ENCODE data around the gene TMEM273.

The TMEM273 gene

GRCh38 chr10:49164559-49165188 lies 23.5 kb downstream of the TMEM273 start:
- no peak for DNase-seq (ENCODE audit: low read depth in 2 of 2)

- DNase-seq (ENCODE audit: low read depth in 2 of 2), result no peak
Measured at GRCh38 chr10:49163741-49164140, 24.4 kb downstream of the TMEM273 start.

GRCh38 chr10:49162761-49163310 lies 25.4 kb downstream of the TMEM273 start:
- DNase-seq (ENCODE audit: low read depth in 2 of 2), result no peak

- DNase-seq (ENCODE audit: low read depth in 2 of 2), result no peak
Measured at GRCh38 chr10:49162063-49162462, 26.1 kb downstream of the TMEM273 start.

GRCh38 chr10:49161411-49161997 lies 26.7 kb downstream of the TMEM273 start:
- no peak for DNase-seq (ENCODE audit: low read depth in 2 of 2)

- no peak for DNase-seq (ENCODE audit: low read depth in 2 of 2)
Measured at GRCh38 chr10:49160814-49161213, 27.4 kb downstream of the TMEM273 start.

GRCh38 chr10:49160110-49160509 lies 28.1 kb downstream of the TMEM273 start:
- DNase-seq (ENCODE audit: low read depth in 2 of 2), result no peak

GRCh38 chr10:49158915-49159314 lies 29.3 kb downstream of the TMEM273 start:
- no peak for DNase-seq (ENCODE audit: low read depth in 2 of 2)

- DNase-seq (ENCODE audit: low read depth in 2 of 2), result no peak
Measured at GRCh38 chr10:49158404-49158803, 29.8 kb downstream of the TMEM273 start.

GRCh38 chr10:49157229-49157628 lies 31.0 kb downstream of the TMEM273 start:
- DNase-seq (ENCODE audit: low read depth in 2 of 2), result no peak

- no peak for DNase-seq (ENCODE audit: low read depth in 2 of 2)
Measured at GRCh38 chr10:49154641-49155040, 33.5 kb downstream of the TMEM273 start.

- no peak for DNase-seq (ENCODE audit: low read depth in 2 of 2)
Measured at GRCh38 chr10:49153971-49154370, 34.2 kb downstream of the TMEM273 start.

- no peak for DNase-seq (ENCODE audit: low read depth in 2 of 2)
Measured at GRCh38 chr10:49153115-49153514, 35.1 kb downstream of the TMEM273 start.

- no peak for DNase-seq (ENCODE audit: low read depth in 2 of 2)
Measured at GRCh38 chr10:49152663-49153062, 35.5 kb downstream of the TMEM273 start.

GRCh38 chr10:49152037-49152436 lies 36.2 kb downstream of the TMEM273 start:
- DNase-seq (ENCODE audit: low read depth in 2 of 2), result no peak

GRCh38 chr10:49151481-49151880 lies 36.7 kb downstream of the TMEM273 start:
- no peak for DNase-seq (ENCODE audit: low read depth in 2 of 2)

- no peak for DNase-seq (ENCODE audit: low read depth in 2 of 2)
Measured at GRCh38 chr10:49151025-49151445, 37.2 kb downstream of the TMEM273 start.

GRCh38 chr10:49150426-49150825 lies 37.8 kb downstream of the TMEM273 start:
- DNase-seq (ENCODE audit: low read depth in 2 of 2), result no peak

GRCh38 chr10:49149881-49150280 lies 38.3 kb downstream of the TMEM273 start:
- DNase-seq (ENCODE audit: low read depth in 2 of 2), result no peak

- no peak for DNase-seq (ENCODE audit: low read depth in 2 of 2)
Measured at GRCh38 chr10:49144058-49144720, 44.0 kb downstream of the TMEM273 start.

- DNase-seq (ENCODE audit: low read depth in 2 of 2), result no peak
Measured at GRCh38 chr10:49143249-49143648, 44.9 kb downstream of the TMEM273 start.

GRCh38 chr10:49141541-49142332 lies 46.5 kb downstream of the TMEM273 start:
- DNase-seq (ENCODE audit: low read depth in 2 of 2), result no peak
